NCI-H748 treated with DMSO at 0.1 percent for 48 hours (cell line): Measurements from ENCODE around the gene POU2F1.
A peak's percentile ranks its signal among the peaks of the same experiment; 100 is the strongest.

Experiments used
- DNase-seq: peaks from one replicate; lab custom pipeline; 2025; lab: John Stamatoyannopoulos, UW

Gene POU2F1

GRCh38 chr1:167272369-167272957 is 51.8 kb downstream of the POU2F1 start:
- DNase-seq: no peak

GRCh38 chr1:167273027-167273800 is 52.5 kb downstream of the POU2F1 start:
- DNase-seq: no peak

- DNase-seq: no peak
These were observed 53.4 kb downstream of the POU2F1 start for GRCh38 chr1:167274061-167274460.

GRCh38 chr1:167276969-167277368 is 56.3 kb downstream of the POU2F1 start:
- DNase-seq: no peak

- DNase-seq: no peak
These were observed 57.8 kb downstream of the POU2F1 start for GRCh38 chr1:167278497-167278896.

GRCh38 chr1:167280912-167281311 is 60.2 kb downstream of the POU2F1 start:
- DNase-seq: no peak

- DNase-seq: no peak
These were observed 67.8 kb downstream of the POU2F1 start for GRCh38 chr1:167288390-167289074.

GRCh38 chr1:167289075-167289442 is 68.4 kb downstream of the POU2F1 start:
- no peak for DNase-seq

GRCh38 chr1:167289966-167290365 is 69.3 kb downstream of the POU2F1 start:
- DNase-seq: no peak

- DNase-seq: no peak
These were observed 71.0 kb downstream of the POU2F1 start for GRCh38 chr1:167291539-167292185.

GRCh38 chr1:167292216-167292615 is 71.5 kb downstream of the POU2F1 start:
- no peak for DNase-seq

GRCh38 chr1:167293057-167293456 is 72.4 kb downstream of the POU2F1 start:
- DNase-seq: no peak

GRCh38 chr1:167294528-167294927 is 73.8 kb downstream of the POU2F1 start:
- DNase-seq: no peak

- no peak for DNase-seq
These were observed 76.8 kb downstream of the POU2F1 start for GRCh38 chr1:167297222-167298214.

- no peak for DNase-seq
These were observed 77.6 kb downstream of the POU2F1 start for GRCh38 chr1:167298325-167298724.

GRCh38 chr1:167301355-167301754 is 80.7 kb downstream of the POU2F1 start:
- peak; percentile 1 for DNase-seq

GRCh38 chr1:167304165-167304564 is 83.5 kb downstream of the POU2F1 start:
- DNase-seq: no peak

GRCh38 chr1:167305059-167305705 is 84.5 kb downstream of the POU2F1 start:
- DNase-seq: no peak

GRCh38 chr1:167305706-167306277 is 85.1 kb downstream of the POU2F1 start:
- no peak for DNase-seq

GRCh38 chr1:167310732-167311131 is 90.0 kb downstream of the POU2F1 start:
- DNase-seq: no peak

GRCh38 chr1:167312871-167313270 is 92.2 kb downstream of the POU2F1 start:
- no peak for DNase-seq
